Activated naive CD8-positive, alpha-beta T cell treated with anti-CD3 and anti-CD28 coated beads, Interleukin-2, amount 50 U/mL, for 24 hours (primary cell): ENCODE measurements around the gene SLC25A21.
"Not testable (repeated sequence)": the region's sequence is repeated elsewhere in the genome, so short reads cannot be mapped to it uniquely, and the experiment has no call there.

Source experiments
- ATAC-seq: fragments of 150-1000 bp; cut with Tn5 transposase; one replicate; pipeline ENCODE4 v1.10.0; 2021
- DNase-seq: peaks from one replicate; pipeline ENCODE4 v3.0.0; 2021
- H3K27ac Mint-ChIP-seq: one replicate; pipeline ENCODE4 v1.8.0; 2021; ENCODE audit warnings: mild to moderate bottlenecking, mixed read lengths
- H3K27me3 Mint-ChIP-seq: one replicate; pipeline ENCODE4 v1.8.0; 2021; ENCODE audit warnings: mixed read lengths
- H3K36me3 Mint-ChIP-seq: one replicate; pipeline ENCODE4 v1.8.0; 2021; ENCODE audit warnings: low read depth, mixed read lengths
- H3K4me1 Mint-ChIP-seq: one replicate; pipeline ENCODE4 v1.8.0; 2021; ENCODE audit warnings: mixed read lengths
- H3K4me3 Mint-ChIP-seq: one replicate; pipeline ENCODE4 v1.8.0; 2021; ENCODE audit warnings: mild to moderate bottlenecking, moderate library complexity, mixed read lengths
- H3K9me3 Mint-ChIP-seq: one replicate; pipeline ENCODE4 v1.8.0; 2021; ENCODE audit warnings: mixed read lengths

The SLC25A21 gene

DNA sequence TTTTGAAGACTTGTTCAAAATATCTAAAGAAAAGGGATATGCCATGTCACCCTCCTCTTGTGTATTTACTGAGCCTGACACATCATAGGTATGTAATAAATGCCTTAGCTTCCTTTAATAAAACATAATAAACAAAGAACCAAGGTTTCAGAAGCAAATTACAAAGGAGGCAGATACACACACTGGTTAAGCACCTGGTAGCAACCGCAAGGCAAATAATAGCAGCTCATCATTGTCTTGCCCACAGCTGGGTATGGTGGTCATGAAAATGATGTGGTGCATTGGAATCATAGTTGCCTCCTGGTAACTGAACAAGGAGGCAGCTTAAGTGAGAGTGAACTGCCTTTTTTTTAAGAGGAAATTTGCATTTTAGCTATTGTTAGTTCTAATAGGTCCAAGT lies 471.8 kb downstream of the SLC25A21 start:
- peaks cover 23% of the 10 kb centered on the region for H3K9me3 Mint-ChIP-seq
- DNase-seq (no peak), ATAC-seq (no peak)
- no peaks in the 10 kb centered on the region for H3K4me1 Mint-ChIP-seq
- no peak overlapping the region for H3K4me3 Mint-ChIP-seq
- no peak overlapping the region for H3K27ac Mint-ChIP-seq
- no peaks in the 10 kb centered on the region for H3K36me3 Mint-ChIP-seq
- peaks cover 6% of the 10 kb centered on the region for H3K27me3 Mint-ChIP-seq

DNA sequence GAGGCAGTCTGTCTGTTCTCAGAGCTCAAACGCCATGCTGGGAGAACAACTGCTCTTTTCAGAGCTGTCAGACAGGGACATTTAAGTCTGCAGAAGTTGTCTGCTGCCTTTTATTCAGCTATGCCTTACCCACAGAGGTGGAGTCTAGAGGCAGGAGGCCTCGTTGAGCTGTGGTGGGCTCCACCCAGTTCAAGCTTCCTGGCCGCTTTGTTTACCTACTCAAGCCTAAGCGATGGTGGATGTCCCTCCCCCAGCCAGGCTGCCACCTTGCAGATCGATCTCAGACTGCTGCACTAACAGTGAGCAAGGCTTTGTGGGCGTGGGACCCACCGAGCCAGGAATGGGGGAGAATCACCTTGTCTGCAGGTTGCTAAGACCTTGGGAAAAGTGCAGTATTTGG lies 473.0 kb downstream of the SLC25A21 start:
- not testable (repeated sequence) for H3K36me3 Mint-ChIP-seq, H3K4me3 Mint-ChIP-seq, H3K4me1 Mint-ChIP-seq, ATAC-seq, H3K27ac Mint-ChIP-seq, DNase-seq, H3K27me3 Mint-ChIP-seq
- peaks cover 28% of the 10 kb centered on the region for H3K9me3 Mint-ChIP-seq

DNA sequence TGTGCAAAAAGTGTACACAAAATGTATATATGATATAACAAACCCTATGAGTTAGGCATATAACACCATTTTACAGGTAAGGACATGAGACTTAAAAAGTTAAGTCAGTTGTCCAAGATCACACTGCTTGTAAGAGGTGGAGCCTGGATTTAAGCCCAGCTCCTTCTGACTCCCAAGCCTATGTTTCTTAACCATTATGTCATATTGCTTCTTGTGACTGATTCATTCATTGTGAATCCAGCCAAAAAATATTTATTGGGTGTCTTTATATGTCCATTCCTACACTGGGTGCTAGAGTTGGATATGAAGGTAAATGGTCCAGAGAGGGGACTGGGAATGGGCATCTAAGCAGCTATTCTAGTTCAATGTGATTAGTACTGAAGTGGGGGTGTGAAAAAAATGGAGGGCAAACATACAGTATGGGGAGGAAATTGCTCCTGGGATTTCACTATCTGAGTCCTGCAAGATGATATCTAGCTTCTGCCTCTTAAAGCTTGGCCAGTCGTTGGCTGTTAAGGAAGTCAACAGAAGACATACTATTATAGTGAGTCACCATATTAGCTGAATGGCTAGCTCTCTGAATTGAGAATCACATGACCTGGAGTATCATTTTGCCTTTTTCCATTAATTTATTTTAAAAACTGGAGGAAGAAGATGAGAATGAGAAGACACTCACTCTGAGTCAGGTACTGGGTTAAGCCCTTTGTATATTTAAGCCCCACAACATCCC lies 481.9 kb downstream of the SLC25A21 start:
- DNase-seq (no peak), ATAC-seq (no peak)
- Mint-ChIP-seq H3K27ac (no peak overlapping the region), H3K36me3 (peaks cover 2% of the 10 kb centered on the region), H3K27me3 (peaks cover 7% of the 10 kb centered on the region), H3K4me1 (no peaks in the 10 kb centered on the region), H3K9me3 (peaks cover 3% of the 10 kb centered on the region), H3K4me3 (no peak overlapping the region)

DNA sequence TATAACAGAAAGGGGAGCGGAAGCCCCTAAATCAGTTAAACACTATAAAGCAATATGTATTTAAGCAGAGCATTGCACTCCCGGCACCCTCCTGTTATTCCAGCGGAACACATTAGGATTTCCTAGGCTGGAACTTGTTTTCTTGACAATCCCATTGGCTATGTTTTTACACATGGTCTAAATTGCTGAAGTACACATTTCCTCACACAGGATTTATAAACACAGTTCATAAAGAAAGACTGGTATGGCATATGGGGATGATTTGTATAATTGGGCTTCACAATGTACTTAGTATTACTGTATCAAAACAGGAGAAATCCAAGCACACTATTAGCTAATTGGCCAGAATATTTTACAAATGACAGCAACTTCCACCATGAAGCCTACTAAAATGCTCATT lies 487.5 kb downstream of the SLC25A21 start:
- Mint-ChIP-seq H3K4me3 (no peak overlapping the region), H3K27me3 (peaks cover 9% of the 10 kb centered on the region), H3K4me1 (no peaks in the 10 kb centered on the region), H3K36me3 (no peaks in the 10 kb centered on the region), H3K27ac (no peak overlapping the region), H3K9me3 (no peaks in the 10 kb centered on the region)
- DNase-seq, result no peak
- ATAC-seq, result no peak

DNA sequence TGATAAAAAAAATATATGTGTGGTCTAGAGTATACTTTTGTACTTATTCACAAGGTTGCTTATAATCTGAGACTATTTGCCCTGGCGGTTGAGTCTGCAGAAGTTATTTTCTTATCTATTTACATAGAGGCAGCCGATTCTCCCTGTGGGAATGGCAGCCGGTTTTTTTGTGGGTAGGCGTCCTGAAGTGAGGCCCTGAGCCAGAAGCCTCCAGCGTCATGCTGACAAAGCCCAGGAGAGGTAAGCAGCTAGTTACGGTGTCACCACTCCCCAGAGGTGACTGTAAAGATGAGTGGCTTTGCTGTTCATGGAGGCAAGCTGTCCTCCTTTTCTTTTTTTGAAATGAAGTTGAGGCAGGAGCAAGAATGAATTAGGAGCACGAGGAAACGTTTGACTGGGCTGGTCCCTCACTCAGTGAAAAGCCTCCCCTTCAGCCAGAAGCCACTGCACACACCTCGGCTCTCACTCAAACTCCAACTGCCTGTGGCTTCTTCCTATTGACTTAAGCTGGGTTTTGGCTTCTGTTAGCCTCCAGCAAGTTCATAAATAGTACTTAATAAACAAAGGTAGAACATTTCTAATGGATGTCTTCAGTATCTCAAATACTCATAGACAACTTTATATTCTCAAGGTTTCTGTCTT lies 489.2 kb downstream of the SLC25A21 start:
- H3K9me3 Mint-ChIP-seq, result no peaks in the 10 kb centered on the region
- H3K27me3 Mint-ChIP-seq, result peaks cover 7% of the 10 kb centered on the region
- no peaks in the 10 kb centered on the region for H3K4me1 Mint-ChIP-seq
- H3K36me3 Mint-ChIP-seq, result no peaks in the 10 kb centered on the region
- ATAC-seq (no peak), DNase-seq (no peak)
- no peak overlapping the region for H3K4me3 Mint-ChIP-seq
- H3K27ac Mint-ChIP-seq, result no peak overlapping the region

DNA sequence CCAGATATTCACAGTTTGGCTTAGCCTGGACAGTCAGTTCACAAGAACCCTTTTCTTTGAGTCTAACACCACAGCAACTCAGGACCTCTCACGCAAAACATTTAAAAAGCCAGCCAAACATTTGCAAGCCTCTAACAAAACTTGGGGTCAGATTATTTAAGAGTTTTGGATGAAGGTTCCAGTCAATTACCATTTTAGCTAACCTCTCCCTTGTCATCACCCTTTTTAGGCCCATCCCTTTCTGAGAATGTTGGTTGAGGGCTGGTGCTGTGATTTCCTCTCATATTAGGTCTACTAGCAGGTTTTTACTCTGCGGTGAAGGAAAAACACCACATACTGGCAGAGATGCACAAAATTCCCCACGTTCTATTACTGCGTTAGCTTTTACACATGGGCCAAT lies 490.1 kb downstream of the SLC25A21 start:
- DNase-seq, result no peak
- H3K4me1 Mint-ChIP-seq, result no peaks in the 10 kb centered on the region
- H3K27me3 Mint-ChIP-seq, result peaks cover 7% of the 10 kb centered on the region
- no peak overlapping the region for H3K27ac Mint-ChIP-seq
- no peak overlapping the region for H3K4me3 Mint-ChIP-seq
- H3K9me3 Mint-ChIP-seq, result no peaks in the 10 kb centered on the region
- H3K36me3 Mint-ChIP-seq, result no peaks in the 10 kb centered on the region
- ATAC-seq, result no peak

DNA sequence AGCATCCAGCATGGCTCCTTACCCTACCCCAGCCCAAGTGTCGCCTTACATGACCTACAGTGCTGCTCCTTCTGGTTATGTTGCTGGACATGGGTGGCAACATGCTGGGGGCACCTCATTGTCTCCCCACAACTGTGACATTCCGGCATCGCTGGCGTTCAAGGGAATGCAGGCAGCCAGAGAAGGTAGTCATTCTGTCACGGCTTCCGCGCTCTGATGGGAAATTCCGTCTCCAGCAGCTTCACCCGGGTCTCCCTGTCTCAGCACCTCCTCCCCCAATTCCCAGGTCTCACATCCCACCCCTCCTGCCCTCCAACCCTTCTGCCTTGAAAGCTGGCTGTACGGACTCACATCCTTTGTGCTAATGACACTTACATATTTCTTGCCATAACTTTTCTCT lies 496.2 kb downstream of the SLC25A21 start:
- H3K4me1 Mint-ChIP-seq, result no peaks in the 10 kb centered on the region
- H3K27ac Mint-ChIP-seq, result no peak overlapping the region
- H3K27me3 Mint-ChIP-seq, result peaks cover 16% of the 10 kb centered on the region
- no peaks in the 10 kb centered on the region for H3K36me3 Mint-ChIP-seq
- ATAC-seq (no peak), DNase-seq (no peak)
- no peaks in the 10 kb centered on the region for H3K9me3 Mint-ChIP-seq
- no peak overlapping the region for H3K4me3 Mint-ChIP-seq

DNA sequence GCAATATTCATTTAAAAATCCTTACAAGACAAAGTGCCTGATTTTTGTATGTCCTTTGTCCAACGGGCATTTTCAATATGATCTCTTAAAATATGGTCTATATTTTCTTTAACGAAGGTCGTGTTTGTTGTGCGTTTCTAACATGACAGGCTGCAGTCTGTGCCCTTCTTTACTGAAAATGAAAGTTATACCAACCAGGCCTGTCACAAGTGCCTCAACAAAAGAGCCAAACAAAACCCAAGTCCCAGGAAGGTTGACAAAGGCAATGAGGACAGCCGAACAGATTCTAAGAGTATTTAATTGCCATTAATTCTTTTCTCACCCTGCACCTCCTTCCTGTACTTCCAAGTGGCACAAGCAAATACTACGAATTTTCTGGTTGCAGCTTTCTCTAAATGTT lies 496.8 kb downstream of the SLC25A21 start:
- Mint-ChIP-seq H3K36me3 (no peaks in the 10 kb centered on the region), H3K4me1 (no peaks in the 10 kb centered on the region), H3K4me3 (no peak overlapping the region), H3K27ac (no peak overlapping the region), H3K9me3 (no peaks in the 10 kb centered on the region), H3K27me3 (peaks cover 16% of the 10 kb centered on the region)
- DNase-seq (no peak), ATAC-seq (no peak)

DNA sequence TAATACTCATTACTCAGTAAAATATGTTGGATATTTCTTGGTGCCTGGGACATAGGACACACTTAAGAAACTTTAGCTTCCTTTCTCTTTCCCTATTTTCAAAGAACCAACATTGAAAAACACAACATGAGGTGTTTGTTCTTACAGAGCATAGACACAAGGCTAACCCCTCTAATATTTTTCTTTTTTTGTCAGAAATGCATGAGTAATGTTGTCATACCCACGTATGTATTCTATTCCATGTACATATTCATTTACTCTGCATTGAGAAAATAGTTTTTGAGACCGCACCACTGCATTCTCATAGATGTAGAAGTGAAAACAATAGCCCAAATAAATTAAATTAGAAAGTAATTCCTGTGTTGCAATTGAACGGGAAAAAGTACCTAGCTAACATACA lies 497.7 kb downstream of the SLC25A21 start:
- Mint-ChIP-seq H3K27ac (no peak overlapping the region), H3K9me3 (no peaks in the 10 kb centered on the region), H3K27me3 (peaks cover 18% of the 10 kb centered on the region), H3K4me1 (no peaks in the 10 kb centered on the region), H3K36me3 (no peaks in the 10 kb centered on the region), H3K4me3 (no peak overlapping the region)
- no peak for ATAC-seq
- no peak for DNase-seq

DNA sequence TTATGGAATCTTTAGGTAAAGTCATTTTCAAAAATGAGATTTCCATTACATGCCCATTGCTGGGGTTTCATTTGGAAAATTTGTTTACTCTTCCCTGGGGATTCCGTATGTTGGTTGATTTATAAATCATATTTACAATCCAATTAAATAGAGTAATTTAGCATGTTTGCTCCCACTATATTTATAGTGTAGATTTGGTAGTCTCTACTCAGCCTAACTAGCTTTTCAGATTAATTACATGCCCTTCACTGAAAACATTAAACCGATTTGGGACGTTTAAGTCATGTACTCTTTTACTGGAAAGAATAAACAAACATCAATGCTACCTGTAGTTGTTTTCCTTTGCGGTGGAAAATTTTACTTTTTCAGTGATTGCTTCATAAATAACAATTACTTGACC lies 500.3 kb downstream of the SLC25A21 start:
- no peaks in the 10 kb centered on the region for H3K36me3 Mint-ChIP-seq
- H3K27ac Mint-ChIP-seq, result no peak overlapping the region
- no peaks in the 10 kb centered on the region for H3K4me1 Mint-ChIP-seq
- H3K4me3 Mint-ChIP-seq, result no peak overlapping the region
- H3K9me3 Mint-ChIP-seq, result no peaks in the 10 kb centered on the region
- peaks cover 20% of the 10 kb centered on the region for H3K27me3 Mint-ChIP-seq
- no peak for DNase-seq
- ATAC-seq, result no peak

DNA sequence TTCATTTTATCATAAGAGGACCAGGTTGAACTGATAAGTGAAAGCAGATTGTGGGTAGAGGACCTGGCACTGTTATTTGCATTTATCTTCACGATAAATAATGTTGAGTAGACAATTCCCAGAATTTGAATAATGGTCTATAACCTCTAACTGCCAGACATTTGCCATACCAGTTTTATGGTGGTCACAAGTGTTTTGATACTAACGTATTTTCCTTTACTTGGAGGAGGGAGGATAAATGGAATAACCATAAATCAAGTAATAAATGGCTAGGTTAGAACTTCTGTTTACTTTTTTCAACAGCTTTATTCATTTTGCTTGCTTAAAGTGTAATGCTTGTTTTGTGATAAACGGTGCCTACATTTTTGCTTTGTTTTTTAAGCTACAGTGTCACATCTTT lies 501.3 kb downstream of the SLC25A21 start:
- Mint-ChIP-seq H3K4me1 (no peaks in the 10 kb centered on the region), H3K4me3 (no peak overlapping the region), H3K9me3 (no peaks in the 10 kb centered on the region), H3K36me3 (no peaks in the 10 kb centered on the region), H3K27ac (no peak overlapping the region), H3K27me3 (peaks cover 22% of the 10 kb centered on the region)
- DNase-seq (no peak), ATAC-seq (no peak)

DNA sequence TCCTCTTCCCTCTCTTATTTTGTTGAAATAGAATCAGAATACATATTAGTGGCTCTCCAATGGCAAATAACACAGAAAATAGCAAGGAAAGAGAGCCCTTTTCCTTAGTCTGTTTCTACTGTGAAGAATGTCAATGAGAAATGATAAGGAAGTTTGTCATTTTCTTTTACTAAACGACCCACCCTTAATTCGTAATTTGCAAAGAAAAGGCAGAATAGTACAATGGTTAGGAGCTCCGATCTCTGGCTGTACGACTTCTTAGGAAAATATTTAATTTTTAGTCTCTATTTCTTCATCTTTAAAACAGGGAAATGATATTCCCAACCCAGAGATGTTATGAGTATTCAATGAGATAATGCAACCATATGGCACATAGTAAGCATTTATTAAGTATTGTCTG lies 504.7 kb downstream of the SLC25A21 start:
- Mint-ChIP-seq H3K4me1 (peaks cover 16% of the 10 kb centered on the region), H3K9me3 (no peaks in the 10 kb centered on the region), H3K4me3 (no peak overlapping the region), H3K27ac (no peak overlapping the region), H3K27me3 (peaks cover 51% of the 10 kb centered on the region), H3K36me3 (peaks cover 2% of the 10 kb centered on the region)
- no peak for ATAC-seq
- no peak for DNase-seq

DNA sequence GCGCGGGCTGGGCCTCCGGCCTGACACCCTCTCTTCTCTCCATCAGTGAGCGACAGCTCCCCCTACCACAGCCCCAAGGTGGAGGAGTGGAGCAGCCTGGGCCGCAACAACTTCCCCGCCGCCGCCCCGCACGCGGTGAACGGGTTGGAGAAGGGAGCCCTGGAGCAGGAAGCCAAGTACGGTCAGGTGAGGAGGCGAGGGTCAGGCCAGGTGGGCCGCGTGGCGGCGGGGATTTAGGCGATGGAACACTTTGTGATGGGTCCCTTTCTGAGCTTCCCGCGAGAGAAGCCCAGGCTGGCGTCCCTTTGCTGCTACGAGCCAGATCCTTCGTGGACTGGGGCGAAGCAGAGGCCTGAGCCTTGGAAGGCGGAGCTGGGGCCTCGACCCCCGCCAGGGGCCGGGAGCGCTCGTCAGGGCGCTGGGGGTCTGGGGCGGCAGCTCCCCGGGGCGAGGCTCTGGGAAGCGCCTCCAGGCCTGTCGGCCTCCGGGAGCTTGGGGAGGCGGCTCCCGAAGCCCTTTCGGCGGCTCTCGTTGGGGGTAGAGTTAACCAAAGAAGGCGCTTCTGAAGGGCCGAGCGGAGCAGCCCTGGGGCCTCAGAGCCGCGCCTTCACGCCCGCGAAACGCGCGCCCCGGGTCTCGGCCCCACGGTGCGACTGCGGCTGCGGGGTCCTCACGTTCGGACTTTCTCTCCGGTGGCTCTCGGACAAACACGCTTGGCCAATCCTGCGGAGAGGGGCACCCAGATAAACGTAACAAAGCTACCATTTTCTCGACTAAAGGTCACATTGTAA lies 505.8 kb downstream of the SLC25A21 start:
- no peaks in the 10 kb centered on the region for H3K9me3 Mint-ChIP-seq
- ATAC-seq, result no peak
- DNase-seq, result no peak
- peaks cover 22% of the 10 kb centered on the region for H3K4me1 Mint-ChIP-seq
- peaks cover 61% of the 10 kb centered on the region for H3K27me3 Mint-ChIP-seq
- no peak overlapping the region for H3K27ac Mint-ChIP-seq
- H3K36me3 Mint-ChIP-seq, result peaks cover 7% of the 10 kb centered on the region
- no peak overlapping the region for H3K4me3 Mint-ChIP-seq

DNA sequence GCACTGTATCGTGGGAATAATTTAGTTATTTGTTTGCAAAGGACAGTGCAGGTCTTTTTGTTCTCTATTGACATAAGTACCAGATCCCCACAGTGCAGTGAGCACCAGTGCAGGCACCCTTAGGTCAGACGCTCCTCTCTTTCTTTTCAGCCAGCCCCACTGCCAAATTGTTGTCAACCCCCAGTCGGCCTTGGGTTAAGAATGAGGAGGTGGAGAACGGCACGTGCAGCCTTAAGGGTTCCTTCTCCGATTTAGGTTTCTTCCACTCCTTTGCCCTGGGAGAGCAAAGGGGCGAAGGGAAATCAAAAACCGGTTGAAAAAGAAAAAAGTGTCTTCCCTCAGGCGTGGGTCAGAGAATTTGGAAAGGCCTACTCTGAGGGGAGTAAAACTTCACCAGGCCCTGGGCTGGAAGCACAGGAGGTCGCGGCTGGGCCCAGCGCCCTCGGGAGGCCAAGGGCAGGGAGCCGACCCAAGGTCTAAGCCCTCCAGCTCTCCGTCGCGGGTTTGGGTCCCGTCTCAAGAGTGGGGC lies 506.5 kb downstream of the SLC25A21 start:
- DNase-seq (no peak), ATAC-seq (no peak)
- peaks cover 3% of the 10 kb centered on the region for H3K9me3 Mint-ChIP-seq
- peaks cover 66% of the 10 kb centered on the region for H3K27me3 Mint-ChIP-seq
- peaks cover 7% of the 10 kb centered on the region for H3K36me3 Mint-ChIP-seq
- H3K27ac Mint-ChIP-seq, result no peak overlapping the region
- peaks cover 27% of the 10 kb centered on the region for H3K4me1 Mint-ChIP-seq
- H3K4me3 Mint-ChIP-seq, result no peak overlapping the region
